Spinal cord (tissue), 10 donors: ENCODE data around the gene HMGN4. TPM values are rescaled to one million over a fixed set of nuclear protein-coding genes. Genes with fewer than 3 reads are reported as not detected.
"Not testable (repeated sequence)": the region's sequence is repeated elsewhere in the genome, so short reads cannot be mapped to it uniquely, and the experiment has no call there.

ENCODE experiments used
- DNase-seq, 6 donors: peaks; one replicate each; pipeline versions ENCODE4 v3.0.0 to v3.0.0-alpha.2; 2013 to 2015; ENCODE audit warnings: low spot score in 6 of 6, low read depth in 4 of 6
- H3K27ac ChIP-seq: one replicate; pipeline ENCODE4 v1.5.1; 2013; ENCODE audit warnings: low read depth, low read length, control low read depth
- H3K27me3 ChIP-seq: one replicate; pipeline ENCODE4 v1.6.1; 2013; ENCODE audit warnings: low read length; ENCODE audit not compliant: control insufficient read depth, insufficient read depth
- H3K36me3 ChIP-seq: one replicate; pipeline ENCODE4 v1.6.1; 2013; ENCODE audit warnings: low read length; ENCODE audit not compliant: control insufficient read depth, insufficient read depth
- H3K4me1 ChIP-seq: one replicate; pipeline ENCODE4 v1.6.1; 2013; ENCODE audit warnings: low read length; ENCODE audit not compliant: control insufficient read depth, insufficient read depth
- H3K4me3 ChIP-seq: one replicate; pipeline ENCODE4 v1.5.1; 2013; ENCODE audit warnings: low read depth, low read length, control low read depth
- H3K9me3 ChIP-seq: one replicate; pipeline ENCODE4 v1.6.1; 2013; ENCODE audit warnings: low read length; ENCODE audit not compliant: control insufficient read depth, insufficient read depth
- WGBS: methylation state at CpG from one replicate; pipeline ENCODE4 v1.1.5; 2013; ENCODE audit warnings: missing lambda C conversion rate; ENCODE audit not compliant: insufficient coverage; 5-methylcytosine and 5-hydroxymethylcytosine counted together
- polyA plus RNA-seq, 2 donors: library from polyadenylated mRNA; unstranded; fragments of 120-200 nt; gene quantifications; one replicate each; pipeline ENCODE4 v1.2.1, GENCODE V29; 2013; ENCODE audit not compliant: insufficient read length in 2 of 2
- total RNA-seq, 2 donors: library from RNA; depleted of rRNA in 1 of 2; stranded (reverse); fragments of 120-200 nt in 1 of 2; fragments of >200 nt in 1 of 2; gene quantifications; one replicate each; pipeline versions ENCODE4 v1.2.3 to v1.2.4, GENCODE V29; 2013 to 2014
- donor health status: healthy.

The HMGN4 gene
- total and polyA plus RNA-seq, 4 donors: 46.5 to 81.1 (median 58.6) TPM

- no peaks in the 10 kb centered on the region for H3K36me3 ChIP-seq
- peaks cover 9% of the 10 kb centered on the region for H3K4me1 ChIP-seq
- 3% methylated on average over 46 of the region's 49 CpGs for WGBS
- H3K4me3 ChIP-seq: peak overlapping the region; percentile 45
- no peak overlapping the region for H3K27ac ChIP-seq
- H3K9me3 ChIP-seq: no peaks in the 10 kb centered on the region
- H3K27me3 ChIP-seq: peaks cover 31% of the 10 kb centered on the region
- DNase-seq: peak in 3 of 6 donors; percentile 9 to 54 (median 39)
These were observed 36.6 kb upstream of the HMGN4 start for GRCh38 chr6:26501482-26501986.

- Histone ChIP-seq H3K27ac (no peak overlapping the region), H3K4me1 (peaks cover 9% of the 10 kb centered on the region), H3K36me3 (no peaks in the 10 kb centered on the region), H3K9me3 (no peaks in the 10 kb centered on the region), H3K27me3 (peaks cover 31% of the 10 kb centered on the region), H3K4me3 (peak overlapping the region; percentile 45)
- peak in 1 of 6 donors; percentile 2 for DNase-seq
These were observed 36.0 kb upstream of the HMGN4 start for GRCh38 chr6:26502165-26502564.

GRCh38 chr6:26502626-26503025 lies 35.5 kb upstream of the HMGN4 start:
- DNase-seq: no peak
- WGBS: no CpG with 5 or more reads among the region's 3 CpGs

GRCh38 chr6:26507658-26508057 lies 30.5 kb upstream of the HMGN4 start:
- Histone ChIP-seq H3K9me3 (no peaks in the 10 kb centered on the region), H3K4me3 (no peak overlapping the region), H3K27ac (no peak overlapping the region), H3K36me3 (no peaks in the 10 kb centered on the region), H3K4me1 (no peaks in the 10 kb centered on the region), H3K27me3 (peaks cover 6% of the 10 kb centered on the region)
- DNase-seq: no peak
- WGBS: 80% methylated on average over 1 of the region's 3 CpGs

More at GRCh38 chr6:26502626-26503025, 35.5 kb upstream of the HMGN4 start:
- H3K4me3 ChIP-seq: no peak overlapping the region
- no peaks in the 10 kb centered on the region for H3K36me3 ChIP-seq
- no peaks in the 10 kb centered on the region for H3K9me3 ChIP-seq
- H3K4me1 ChIP-seq: peaks cover 9% of the 10 kb centered on the region
- H3K27ac ChIP-seq: no peak overlapping the region
- H3K27me3 ChIP-seq: peaks cover 31% of the 10 kb centered on the region

GRCh38 chr6:26511033-26511432 lies 27.1 kb upstream of the HMGN4 start:
- not testable (repeated sequence) for H3K27me3 ChIP-seq, H3K27ac ChIP-seq, DNase-seq, H3K36me3 ChIP-seq, H3K4me3 ChIP-seq, H3K4me1 ChIP-seq, H3K9me3 ChIP-seq
- 84% methylated on average over 6 of the region's 8 CpGs for WGBS

- DNase-seq: no peak
- H3K9me3 ChIP-seq: no peaks in the 10 kb centered on the region
- no peaks in the 10 kb centered on the region for H3K36me3 ChIP-seq
- H3K27ac ChIP-seq: no peak overlapping the region
- no peaks in the 10 kb centered on the region for H3K4me1 ChIP-seq
- no peaks in the 10 kb centered on the region for H3K27me3 ChIP-seq
- WGBS: no CpG with 5 or more reads among the region's 2 CpGs
- no peak overlapping the region for H3K4me3 ChIP-seq
These were observed 23.2 kb upstream of the HMGN4 start for GRCh38 chr6:26514984-26515383.

- Histone ChIP-seq H3K27ac (no peak overlapping the region), H3K27me3 (no peaks in the 10 kb centered on the region), H3K36me3 (no peaks in the 10 kb centered on the region), H3K9me3 (no peaks in the 10 kb centered on the region), H3K4me1 (peaks cover 3% of the 10 kb centered on the region), H3K4me3 (no peak overlapping the region)
- no peak for DNase-seq
- WGBS: 92% methylated on average over 4 of the region's 9 CpGs
These were observed 21.4 kb upstream of the HMGN4 start for GRCh38 chr6:26516481-26517427.

GRCh38 chr6:26519359-26519758 lies 18.8 kb upstream of the HMGN4 start:
- no peak for DNase-seq

GRCh38 chr6:26520237-26520849 lies 17.8 kb upstream of the HMGN4 start:
- no peaks in the 10 kb centered on the region for H3K36me3 ChIP-seq
- DNase-seq: peak in 3 of 6 donors; percentile 79 to 86 (median 85)
- H3K27ac ChIP-seq: peak overlapping the region; percentile 84
- no peaks in the 10 kb centered on the region for H3K9me3 ChIP-seq
- WGBS: 20% methylated on average over 6 of the region's 21 CpGs
- peak overlapping the region; percentile 56 for H3K4me3 ChIP-seq
- H3K4me1 ChIP-seq: peaks cover 6% of the 10 kb centered on the region
- H3K27me3 ChIP-seq: no peaks in the 10 kb centered on the region

More at GRCh38 chr6:26519359-26519758, 18.8 kb upstream of the HMGN4 start:
- Histone ChIP-seq H3K4me3 (no peak overlapping the region), H3K4me1 (peaks cover 6% of the 10 kb centered on the region), H3K27ac (no peak overlapping the region), H3K27me3 (no peaks in the 10 kb centered on the region), H3K36me3 (no peaks in the 10 kb centered on the region), H3K9me3 (no peaks in the 10 kb centered on the region)
- 100% methylated on average over 1 of the region's 2 CpGs for WGBS
